Vagina (tissue), 2 donors: ENCODE results near the gene PCDHA8. TPM values are rescaled to one million over a fixed set of nuclear protein-coding genes. Genes with fewer than 3 reads are reported as not detected.
"Not testable (repeated sequence)": the region's sequence is repeated elsewhere in the genome, so short reads cannot be mapped to it uniquely, and the experiment has no call there.

Experiments used
- DNase-seq, 2 donors: peaks; one replicate each; pipeline ENCODE4 v3.0.0-alpha.2; 2017; ENCODE audit errors: extremely low spot score in 2 of 2
- H3K27ac ChIP-seq: fragments of 200-600 bp; sonication (generic); one replicate; pipeline ENCODE4 v1.5.1; 2019
- H3K27me3 ChIP-seq: fragments of 200-600 bp; sonication (generic); one replicate; pipeline ENCODE4 v1.5.1; 2019
- H3K36me3 ChIP-seq, 2 donors: fragments of 200-600 bp; sonication (generic); one replicate each; pipeline ENCODE4 v1.5.1; 2017 to 2019
- H3K4me1 ChIP-seq: fragments of 200-600 bp; sonication (generic); one replicate; pipeline ENCODE4 v1.5.1; 2019
- H3K4me3 ChIP-seq, 2 donors: fragments of 200-600 bp; sonication (generic); 1 replicate in 1 of 2; 2 replicates in 1 of 2; pipeline ENCODE4 v1.5.1; 2016 to 2019
- H3K9me3 ChIP-seq: fragments of 200-600 bp; sonication (generic); one replicate; pipeline ENCODE4 v1.5.1; 2019
- POLR2A ChIP-seq, 2 donors: fragments of 450-650 bp; IDR thresholded peaks; one replicate each; pipeline ENCODE4 v1.6.1; 2017; ENCODE audit warnings: antibody characterized with exemption in 2 of 2, mild to moderate bottlenecking in 2 of 2, moderate library complexity in 2 of 2
- POLR2AphosphoS5 ChIP-seq, 2 donors: sonication (generic); formaldehyde crosslinking; IDR thresholded peaks; one replicate each; pipeline ENCODE4 v1.9.0; 2017; ENCODE audit warnings: antibody characterized with exemption in 2 of 2, mild to moderate bottlenecking in 2 of 2, low read depth in 1 of 2; ENCODE audit not compliant: insufficient read depth in 1 of 2
- intact Hi-C: fragments of 100-400 bp; cut with DNase I; formaldehyde crosslinking; loops from one replicate; pipeline ENCODE4 v1.15.1; 2023
- total RNA-seq: library from RNA; depleted of rRNA; stranded (reverse); fragments of >200 nt; gene quantifications from one replicate; pipeline ENCODE4 v1.2.3, GENCODE V29; 2016
- TF ChIP-seq, protein P1 (sequence below), 3 experiments: fragments of 450-650 bp in 2 of 3; fragments of 200-600 bp in 1 of 3; sonication (generic) in 1 of 3; IDR thresholded peaks; one replicate each; pipeline ENCODE4 v1.5.1; 2017 to 2019; ENCODE audit warnings: antibody characterized with exemption in 3 of 3, mild to moderate bottlenecking in 2 of 3, moderate library complexity in 2 of 3

PCDHA8 gene
- total RNA-seq, 1 donor from 2014 or later: 0.49 TPM

DNA sequence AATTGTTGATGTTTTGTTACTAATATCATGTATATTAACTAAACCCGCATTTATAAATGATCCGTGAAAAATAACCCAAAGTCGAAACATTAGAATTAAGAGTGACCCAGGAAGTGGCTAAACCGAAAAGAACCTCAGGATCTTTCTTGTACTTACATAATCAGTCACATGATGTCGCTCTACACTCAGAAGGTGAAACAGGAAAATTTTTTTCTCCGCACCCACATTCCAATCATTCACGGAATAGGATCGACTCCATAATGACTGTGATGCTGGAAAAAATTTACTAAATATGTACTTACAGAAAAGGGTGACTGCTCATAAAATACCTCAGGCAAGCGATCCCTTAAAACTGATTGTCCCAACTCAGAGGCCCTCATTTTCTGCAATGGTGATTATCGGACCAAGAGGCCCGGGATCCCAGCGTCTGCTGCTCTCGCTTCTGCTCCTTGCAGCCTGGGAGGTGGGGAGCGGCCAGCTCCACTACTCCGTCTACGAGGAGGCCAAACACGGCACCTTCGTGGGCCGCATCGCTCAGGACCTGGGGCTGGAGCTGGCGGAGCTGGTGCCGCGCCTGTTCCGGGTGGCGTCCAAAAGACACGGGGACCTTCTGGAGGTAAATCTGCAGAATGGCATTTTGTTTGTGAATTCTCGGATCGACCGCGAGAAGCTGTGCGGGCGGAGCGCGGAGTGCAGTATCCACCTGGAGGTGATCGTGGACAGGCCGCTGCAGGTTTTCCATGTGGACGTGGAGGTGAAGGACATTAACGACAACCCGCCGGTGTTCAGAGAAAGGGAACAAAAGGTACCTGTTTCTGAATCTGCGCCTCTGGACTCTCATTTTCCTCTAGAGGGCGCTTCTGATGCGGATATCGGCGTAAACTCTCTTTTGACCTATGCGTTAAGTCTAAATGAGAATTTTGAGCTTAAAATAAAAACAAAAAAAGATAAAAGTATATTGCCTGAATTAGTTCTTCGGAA lies 34.4 kb downstream of the PCDHA8 start, which contains the start of gene PCDHA12:
TSS of gene PCDHA12 (plus strand) at position 224 of the 981 bp plus-strand sequence. CDS start at position 389, 165 bp downstream.
- Histone ChIP-seq H3K4me1 (no peaks in the 10 kb centered on the region), H3K27me3 (no peaks in the 10 kb centered on the region), H3K9me3 (peaks cover 7% of the 10 kb centered on the region), H3K36me3 (no peaks in the 10 kb centered on the region), H3K4me3 (no peak within 1 kb of the TSS), H3K27ac (no peak within 1 kb of the TSS)
- TF ChIP-seq POLR2A (IDR thresholded peaks at IDR 0.05) (no peak), POLR2AphosphoS5 (IDR thresholded peaks at IDR 0.05; ENCODE audit: insufficient read depth in 1 of 2, low read depth in 1 of 2) (no peak)
- TF ChIP-seq, protein P1, sequence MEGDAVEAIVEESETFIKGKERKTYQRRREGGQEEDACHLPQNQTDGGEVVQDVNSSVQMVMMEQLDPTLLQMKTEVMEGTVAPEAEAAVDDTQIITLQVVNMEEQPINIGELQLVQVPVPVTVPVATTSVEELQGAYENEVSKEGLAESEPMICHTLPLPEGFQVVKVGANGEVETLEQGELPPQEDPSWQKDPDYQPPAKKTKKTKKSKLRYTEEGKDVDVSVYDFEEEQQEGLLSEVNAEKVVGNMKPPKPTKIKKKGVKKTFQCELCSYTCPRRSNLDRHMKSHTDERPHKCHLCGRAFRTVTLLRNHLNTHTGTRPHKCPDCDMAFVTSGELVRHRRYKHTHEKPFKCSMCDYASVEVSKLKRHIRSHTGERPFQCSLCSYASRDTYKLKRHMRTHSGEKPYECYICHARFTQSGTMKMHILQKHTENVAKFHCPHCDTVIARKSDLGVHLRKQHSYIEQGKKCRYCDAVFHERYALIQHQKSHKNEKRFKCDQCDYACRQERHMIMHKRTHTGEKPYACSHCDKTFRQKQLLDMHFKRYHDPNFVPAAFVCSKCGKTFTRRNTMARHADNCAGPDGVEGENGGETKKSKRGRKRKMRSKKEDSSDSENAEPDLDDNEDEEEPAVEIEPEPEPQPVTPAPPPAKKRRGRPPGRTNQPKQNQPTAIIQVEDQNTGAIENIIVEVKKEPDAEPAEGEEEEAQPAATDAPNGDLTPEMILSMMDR (IDR thresholded peaks at IDR 0.05): no peak
- no peak for DNase-seq
- intact Hi-C loops: no loop called here

DNA sequence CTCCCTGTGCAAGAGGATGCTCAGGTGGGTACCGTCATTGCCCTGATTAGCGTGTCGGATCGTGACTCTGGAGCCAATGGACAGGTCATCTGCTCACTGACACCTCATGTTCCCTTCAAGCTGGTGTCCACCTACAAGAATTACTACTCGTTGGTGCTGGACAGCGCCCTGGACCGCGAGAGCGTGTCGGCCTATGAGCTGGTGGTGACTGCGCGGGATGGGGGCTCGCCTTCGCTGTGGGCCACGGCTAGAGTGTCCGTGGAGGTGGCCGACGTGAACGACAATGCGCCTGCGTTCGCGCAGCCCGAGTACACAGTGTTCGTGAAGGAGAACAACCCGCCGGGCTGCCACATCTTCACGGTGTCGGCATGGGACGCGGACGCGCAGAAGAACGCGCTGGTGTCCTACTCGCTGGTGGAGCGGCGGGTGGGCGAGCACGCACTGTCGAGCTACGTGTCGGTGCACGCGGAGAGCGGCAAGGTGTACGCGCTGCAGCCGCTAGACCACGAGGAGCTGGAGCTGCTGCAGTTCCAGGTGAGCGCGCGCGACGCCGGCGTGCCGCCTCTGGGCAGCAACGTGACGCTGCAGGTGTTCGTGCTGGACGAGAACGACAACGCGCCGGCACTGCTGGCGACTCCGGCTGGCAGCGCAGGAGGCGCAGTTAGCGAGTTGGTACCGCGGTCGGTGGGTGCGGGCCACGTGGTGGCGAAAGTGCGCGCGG lies 35.7 kb downstream of the PCDHA8 start:
- H3K4me3 ChIP-seq, H3K27me3 ChIP-seq, H3K27ac ChIP-seq, DNase-seq, intact Hi-C loops, H3K4me1 ChIP-seq, H3K36me3 ChIP-seq, H3K9me3 ChIP-seq: not testable (repeated sequence)

DNA sequence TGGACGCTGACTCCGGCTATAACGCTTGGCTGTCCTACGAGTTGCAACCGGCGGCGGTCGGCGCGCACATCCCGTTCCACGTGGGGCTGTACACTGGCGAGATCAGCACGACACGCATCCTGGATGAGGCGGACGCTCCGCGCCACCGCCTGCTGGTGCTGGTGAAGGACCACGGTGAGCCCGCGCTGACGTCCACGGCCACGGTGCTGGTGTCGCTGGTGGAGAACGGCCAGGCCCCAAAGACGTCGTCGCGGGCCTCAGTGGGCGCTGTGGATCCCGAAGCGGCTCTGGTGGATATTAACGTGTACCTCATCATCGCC lies 36.2 kb downstream of the PCDHA8 start:
- intact Hi-C loops: no loop called here
- Histone ChIP-seq H3K9me3 (peaks cover 7% of the 10 kb centered on the region), H3K4me1 (no peaks in the 10 kb centered on the region), H3K4me3 (no peak overlapping the region), H3K27ac (no peak overlapping the region), H3K27me3 (no peaks in the 10 kb centered on the region), H3K36me3 (no peaks in the 10 kb centered on the region)
- TF ChIP-seq POLR2AphosphoS5 (IDR thresholded peaks at IDR 0.05; ENCODE audit: insufficient read depth in 1 of 2, low read depth in 1 of 2) (no peak), POLR2A (IDR thresholded peaks at IDR 0.05) (no peak)
- TF ChIP-seq, protein P1 (IDR thresholded peaks at IDR 0.05): no peak
- DNase-seq: no peak

DNA sequence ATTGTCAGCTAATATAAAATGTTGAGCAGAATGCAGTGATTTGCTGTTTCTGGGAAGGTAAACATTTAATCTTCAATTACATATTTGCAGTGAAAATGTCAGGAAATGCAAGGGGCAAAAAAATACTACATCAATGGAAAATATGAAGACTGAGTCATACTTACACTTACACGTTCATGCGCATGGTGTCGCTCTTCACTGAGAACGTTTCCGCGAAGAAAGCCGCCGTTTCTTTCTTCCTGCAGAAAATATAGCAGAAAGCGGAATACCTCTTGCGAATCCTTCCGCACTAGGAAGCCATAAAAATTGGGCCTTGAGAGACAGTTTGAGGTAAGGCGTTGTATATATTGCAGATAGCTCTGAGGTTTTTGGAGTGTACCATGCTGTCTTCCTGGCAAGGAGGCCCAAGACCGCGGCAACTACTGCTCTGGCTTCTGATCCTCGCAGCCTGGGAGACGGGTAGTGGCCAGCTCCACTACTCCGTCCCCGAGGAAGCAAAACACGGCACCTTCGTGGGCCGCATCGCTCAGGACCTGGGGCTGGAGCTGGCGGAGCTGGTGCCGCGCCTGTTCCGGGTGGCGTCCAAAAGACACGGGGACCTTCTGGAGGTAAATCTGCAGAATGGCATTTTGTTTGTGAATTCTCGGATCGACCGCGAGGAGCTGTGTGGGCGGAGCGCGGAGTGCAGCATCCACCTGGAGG lies 41.1 kb downstream of the PCDHA8 start, which contains the start of gene PCDHA13:
TSS of gene PCDHA13 (plus strand) at position 236 of the 702 bp plus-strand sequence. CDS start at position 381, 145 bp downstream.
- H3K36me3 ChIP-seq: no peaks in the 10 kb centered on the region
- intact Hi-C loops: no loop called here
- H3K9me3 ChIP-seq: peaks cover 9% of the 10 kb centered on the region
- no peaks in the 10 kb centered on the region for H3K4me1 ChIP-seq
- H3K27ac ChIP-seq: no peak within 1 kb of the TSS
- DNase-seq: no peak
- peak within 1 kb of the TSS in 1 of 2 donors; percentile 1 for H3K4me3 ChIP-seq
- TF ChIP-seq, protein P1 (IDR thresholded peaks at IDR 0.05): no peak
- TF ChIP-seq POLR2A (IDR thresholded peaks at IDR 0.05): no peak
- TF ChIP-seq POLR2AphosphoS5 (IDR thresholded peaks at IDR 0.05; ENCODE audit: insufficient read depth in 1 of 2, low read depth in 1 of 2): no peak
- H3K27me3 ChIP-seq: no peaks in the 10 kb centered on the region

DNA sequence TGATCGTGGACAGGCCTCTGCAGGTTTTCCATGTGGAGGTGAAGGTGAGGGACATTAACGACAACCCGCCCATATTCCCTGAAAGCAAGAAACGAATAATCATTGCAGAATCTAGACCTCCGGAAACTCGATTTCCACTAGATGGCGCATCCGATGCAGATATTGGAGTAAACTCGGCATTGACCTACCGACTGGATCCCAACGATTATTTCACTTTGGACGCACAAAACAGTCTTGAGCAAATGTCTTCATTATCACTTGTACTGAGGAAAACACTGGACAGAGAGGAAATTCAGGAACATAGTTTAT lies 41.6 kb downstream of the PCDHA8 start:
- intact Hi-C loops: no loop called here
- DNase-seq: no peak
- Histone ChIP-seq H3K27me3 (no peaks in the 10 kb centered on the region), H3K4me1 (no peaks in the 10 kb centered on the region), H3K4me3 (peak overlapping the region in 1 of 2 donors; percentile 1), H3K27ac (no peak overlapping the region), H3K36me3 (no peaks in the 10 kb centered on the region), H3K9me3 (peaks cover 9% of the 10 kb centered on the region)
- no peak for TF ChIP-seq POLR2AphosphoS5 (IDR thresholded peaks at IDR 0.05; ENCODE audit: insufficient read depth in 1 of 2, low read depth in 1 of 2)
- no peak for TF ChIP-seq POLR2A (IDR thresholded peaks at IDR 0.05)
- TF ChIP-seq, protein P1 (IDR thresholded peaks at IDR 0.05): no peak
